GM12892 (cell line): Measurements from ENCODE around the gene TNS1.
"Not testable (repeated sequence)": the region's sequence is repeated elsewhere in the genome, so short reads cannot be mapped to it uniquely, and the experiment has no call there.

ENCODE experiments used
- DNase-seq: peaks from one replicate; pipeline ENCODE4 v3.0.0; 2011; ENCODE audit not compliant: insufficient read length
- FAIRE-seq: peaks from 2 replicates; lab custom pipeline; 2011; peaks lifted over from hg19 to GRCh38; lab: Jason Lieb, UNC
- POLR2A ChIP-seq: IDR thresholded peaks from 2 replicates; pipeline ENCODE4 v1.6.1; 2011; ENCODE audit warnings: low read depth, low read length, control low read depth
- POLR2AphosphoS5 ChIP-seq: IDR thresholded peaks from 2 replicates; pipeline ENCODE4 v1.6.1; 2011; ENCODE audit warnings: low read depth, low read length, control low read depth
- TAF1 ChIP-seq: IDR thresholded peaks from 2 replicates; pipeline ENCODE4 v1.6.1; 2011; ENCODE audit warnings: low read depth, mild to moderate bottlenecking, control low read depth, low read length, borderline replicate concordance

Gene TNS1

GRCh38 chr2:217789003-217789735, 213.6 kb downstream of the TNS1 start:
- FAIRE-seq (peak; percentile 96), DNase-seq (peak; percentile 50)

GRCh38 chr2:217788669-217789002, 214.2 kb downstream of the TNS1 start:
- DNase-seq (no peak), FAIRE-seq (no peak)
- TF ChIP-seq POLR2A (no peak), TAF1 (no peak), POLR2AphosphoS5 (no peak)

More at GRCh38 chr2:217789003-217789735, 213.6 kb downstream of the TNS1 start:
- TF ChIP-seq POLR2A (no peak), TAF1 (no peak), POLR2AphosphoS5 (no peak)

- TF ChIP-seq POLR2AphosphoS5 (no peak), POLR2A (no peak), TAF1 (no peak)
- FAIRE-seq (no peak), DNase-seq (no peak)
Measured at GRCh38 chr2:217787160-217787877, 215.5 kb downstream of the TNS1 start.

- not testable (repeated sequence) for FAIRE-seq, DNase-seq
Measured at GRCh38 chr2:217786560-217786959, 216.2 kb downstream of the TNS1 start.

- peak; percentile 67 for DNase-seq
- TF ChIP-seq POLR2AphosphoS5, result no peak
- TF ChIP-seq POLR2A, result no peak
- no peak for TF ChIP-seq TAF1
- FAIRE-seq, result peak; percentile 89
Measured at GRCh38 chr2:217785544-217786045, 217.2 kb downstream of the TNS1 start.

GRCh38 chr2:217784996-217785543, 217.7 kb downstream of the TNS1 start:
- DNase-seq (no peak), FAIRE-seq (no peak)
- TF ChIP-seq TAF1, result no peak
- no peak for TF ChIP-seq POLR2AphosphoS5
- no peak for TF ChIP-seq POLR2A

GRCh38 chr2:217783243-217783642, 219.6 kb downstream of the TNS1 start:
- no peak for FAIRE-seq
- TF ChIP-seq POLR2AphosphoS5, result no peak
- no peak for TF ChIP-seq TAF1
- TF ChIP-seq POLR2A, result no peak
- DNase-seq, result no peak

GRCh38 chr2:217777906-217778305, 224.9 kb downstream of the TNS1 start:
- TF ChIP-seq POLR2A (no peak), TAF1 (no peak), POLR2AphosphoS5 (no peak)
- no peak for DNase-seq
- no peak for FAIRE-seq

GRCh38 chr2:217776631-217777030, 226.2 kb downstream of the TNS1 start:
- DNase-seq (no peak), FAIRE-seq (no peak)
- TF ChIP-seq TAF1, result no peak
- no peak for TF ChIP-seq POLR2A
- no peak for TF ChIP-seq POLR2AphosphoS5

- no peak for TF ChIP-seq POLR2A
- TF ChIP-seq TAF1, result no peak
- TF ChIP-seq POLR2AphosphoS5, result no peak
- peak; percentile 24 for FAIRE-seq
- no peak for DNase-seq
Measured at GRCh38 chr2:217775920-217776503, 226.8 kb downstream of the TNS1 start.

GRCh38 chr2:217774232-217774631, 228.6 kb downstream of the TNS1 start:
- no peak for FAIRE-seq
- TF ChIP-seq TAF1, result no peak
- TF ChIP-seq POLR2A, result no peak
- TF ChIP-seq POLR2AphosphoS5, result no peak

GRCh38 chr2:217773539-217773938, 229.3 kb downstream of the TNS1 start:
- DNase-seq, result no peak
- TF ChIP-seq POLR2A, result no peak
- TF ChIP-seq TAF1, result no peak
- TF ChIP-seq POLR2AphosphoS5, result no peak
- FAIRE-seq, result no peak

More at GRCh38 chr2:217774232-217774631, 228.6 kb downstream of the TNS1 start:
- no peak for DNase-seq
